Middle frontal gyrus (tissue), 1 donor: ENCODE measurements around the gene GGCT.
"Not testable (repeated sequence)": the region's sequence is repeated elsewhere in the genome, so short reads cannot be mapped to it uniquely, and the experiment has no call there.

Experiments used
- DNase-seq: peaks from one replicate; pipeline ENCODE4 v3.0.0-alpha.2; 2015; ENCODE audit warnings: low spot score; ENCODE audit errors: extremely low spot score

Gene GGCT

GRCh38 chr7:30519122-30519521, 14.5 kb upstream of the GGCT start:
- no peak for DNase-seq

- DNase-seq = no peak
These were observed 11.1 kb upstream of the GGCT start for GRCh38 chr7:30515761-30516160.

- DNase-seq = no peak
These were observed 10.1 kb upstream of the GGCT start for GRCh38 chr7:30514776-30515175.

- DNase-seq = no peak
These were observed 9.5 kb upstream of the GGCT start for GRCh38 chr7:30514177-30514576.

GRCh38 chr7:30513762-30514161, 9.1 kb upstream of the GGCT start:
- DNase-seq = no peak

GRCh38 chr7:30511973-30512662, 7.5 kb upstream of the GGCT start:
- DNase-seq = no peak

- no peak for DNase-seq
These were observed 6.9 kb upstream of the GGCT start for GRCh38 chr7:30511494-30511893.

GRCh38 chr7:30510124-30511075, 5.8 kb upstream of the GGCT start:
- DNase-seq = no peak

- not testable (repeated sequence) for DNase-seq
These were observed 4.7 kb upstream of the GGCT start for GRCh38 chr7:30509171-30509857.

- not testable (repeated sequence) for DNase-seq
These were observed 2.8 kb upstream of the GGCT start for GRCh38 chr7:30507346-30507900.

GRCh38 chr7:30505174-30505697, 607 bp upstream of the GGCT start:
- DNase-seq = no peak

GRCh38 chr7:30503274-30504212, 1.1 kb downstream of the GGCT start:
- no peak for DNase-seq

GRCh38 chr7:30502470-30503251, 2.0 kb downstream of the GGCT start:
- DNase-seq = no peak

- DNase-seq = no peak
These were observed 3.4 kb downstream of the GGCT start for GRCh38 chr7:30501264-30501663.

GRCh38 chr7:30493228-30493627, 11.4 kb downstream of the GGCT start:
- no peak for DNase-seq

- no peak for DNase-seq
These were observed 13.2 kb downstream of the GGCT start for GRCh38 chr7:30491417-30491816.

- DNase-seq = no peak
These were observed 17.3 kb downstream of the GGCT start for GRCh38 chr7:30487371-30487770.

GRCh38 chr7:30485667-30486066, 19.0 kb downstream of the GGCT start:
- no peak for DNase-seq

GRCh38 chr7:30481416-30481815, 23.2 kb downstream of the GGCT start:
- DNase-seq = not testable (repeated sequence)
